H1 (cell line): ENCODE measurements around the gene BMF. TPM values are rescaled to one million over a fixed set of nuclear protein-coding genes. Genes with fewer than 3 reads are reported as not detected.

ENCODE experiments used
- CTCF ChIA-PET: fragments of 300-600 bp; sonication (Branson Sonifier 250); formaldehyde crosslinking; loops from one replicate; lab custom pipeline; 2021; ENCODE audit not compliant: partially characterized antibody; lab: Charles Lee
- POLR2A ChIA-PET: fragments of 300-600 bp; sonication (Branson Sonifier 250); formaldehyde crosslinking; loops from one replicate; lab custom pipeline; 2021; ENCODE audit warnings: inconsistent platforms; ENCODE audit not compliant: partially characterized antibody; lab: Charles Lee
- DNase-seq, 2 experiments: peaks; one replicate each; pipeline versions ENCODE4 v3.0.0 to v3.0.0-alpha.2; 2010 to 2022; ENCODE audit warnings: low spot score in 2 of 2, low read depth in 1 of 2, mixed read lengths in 1 of 2
- FAIRE-seq: peaks from 2 replicates; lab custom pipeline; 2011; peaks lifted over from hg19 to GRCh38; lab: Jason Lieb, UNC
- H2AFZ ChIP-seq: 2 replicates; pipeline ENCODE4 v1.8.1; 2012; ENCODE audit warnings: low read length, inconsistent platforms
- H2AK5ac ChIP-seq: 2 replicates; pipeline ENCODE4 v1.6.1; 2013; ENCODE audit warnings: low read depth, low read length
- H2BK120ac ChIP-seq: replicated peaks from 2 replicates; pipeline ENCODE3; 2013; ENCODE audit warnings: low read depth, low read length, inconsistent platforms
- H2BK12ac ChIP-seq: 2 replicates; pipeline ENCODE4 v1.6.1; 2013; ENCODE audit warnings: low read depth, low read length
- H2BK15ac ChIP-seq: 2 replicates; pipeline ENCODE4 v1.6.1; 2013; ENCODE audit warnings: low read length
- H2BK20ac ChIP-seq: 2 replicates; pipeline ENCODE4 v1.6.1; 2013; ENCODE audit warnings: low read length
- H2BK5ac ChIP-seq: 2 replicates; pipeline ENCODE4 v1.6.1; 2013; ENCODE audit warnings: low read depth, low read length
- H3K14ac ChIP-seq: 2 replicates; pipeline ENCODE4 v1.6.1; 2013; ENCODE audit warnings: inconsistent platforms; ENCODE audit not compliant: insufficient read length
- H3K18ac ChIP-seq: 2 replicates; pipeline ENCODE4 v1.6.1; 2013; ENCODE audit warnings: low read length; ENCODE audit errors: extremely low read depth
- H3K23ac ChIP-seq: 2 replicates; pipeline ENCODE4 v1.6.1; 2013; ENCODE audit warnings: inconsistent platforms; ENCODE audit not compliant: insufficient read length
- H3K23me2 ChIP-seq: 2 replicates; pipeline ENCODE4 v1.6.1; 2013; ENCODE audit warnings: low read depth, low read length
- H3K27ac ChIP-seq: 2 replicates; pipeline ENCODE4 v1.6.1; 2011; ENCODE audit warnings: low read depth, low read length, inconsistent platforms
- H3K27me3 ChIP-seq, 4 experiments: replicated peaks in 1 of 4; 1 replicate in 1 of 4; 2 replicates in 3 of 4; pipeline versions ENCODE4 v1.6.1 to v1.8.1; 2011 to 2013; ENCODE audit warnings: low read length in 3 of 4, mild to moderate bottlenecking in 3 of 4, inconsistent platforms in 2 of 4, mixed read lengths in 2 of 4, moderate library complexity in 1 of 4; ENCODE audit not compliant: control insufficient read depth in 3 of 4, insufficient read depth in 3 of 4; ENCODE audit errors: extremely low read depth in 1 of 4
- H3K36me3 ChIP-seq, 4 experiments: 2 replicates each; pipeline versions ENCODE4 v1.6.1 to v1.8.1; 2011 to 2013; ENCODE audit warnings: mild to moderate bottlenecking in 4 of 4, low read length in 3 of 4, moderate library complexity in 2 of 4, control low read depth in 1 of 4, inconsistent platforms in 1 of 4; ENCODE audit not compliant: insufficient read depth in 4 of 4, control insufficient read depth in 2 of 4
- H3K4ac ChIP-seq: replicated peaks from 2 replicates; pipeline ENCODE3; 2013; ENCODE audit warnings: low read length, low read depth, mixed read lengths, inconsistent platforms; ENCODE audit not compliant: insufficient read length
- H3K4me1 ChIP-seq, 4 experiments: replicated peaks in 1 of 4; 1 replicate in 1 of 4; 2 replicates in 3 of 4; pipeline versions ENCODE4 v1.6.1 to v1.8.1; 2011 to 2013; ENCODE audit warnings: low read length in 3 of 4, inconsistent platforms in 2 of 4, mixed read lengths in 1 of 4; ENCODE audit not compliant: insufficient read depth in 4 of 4, control insufficient read depth in 3 of 4
- H3K4me2 ChIP-seq, 2 experiments: 2 replicates each; pipeline versions ENCODE4 v1.6.1 to v1.8.1; 2011 to 2013; ENCODE audit warnings: low read depth in 2 of 2, low read length in 2 of 2, control low read depth in 1 of 2, inconsistent platforms in 1 of 2, mild to moderate bottlenecking in 1 of 2; ENCODE audit not compliant: insufficient read depth in 1 of 2
- H3K4me3 ChIP-seq, 4 experiments: fragments of 200-600, 300-600 bp in 1 of 4; sonication (generic), shearing (Covaris generic), sonication (Bioruptor Twin) in 1 of 4; 2 replicates each; pipeline versions ENCODE4 v1.5.1 to v1.8.1; 2011 to 2016; ENCODE audit warnings: low read length in 4 of 4, low read depth in 3 of 4, control low read depth in 2 of 4, inconsistent platforms in 2 of 4, mild to moderate bottlenecking in 2 of 4, mixed read lengths in 1 of 4, moderate library complexity in 1 of 4; ENCODE audit not compliant: insufficient read depth in 2 of 4; ENCODE audit errors: extremely low read depth in 1 of 4
- H3K56ac ChIP-seq: replicated peaks from 2 replicates; pipeline ENCODE3; 2013; ENCODE audit warnings: low read depth, mild to moderate bottlenecking, mixed read lengths, low read length, inconsistent platforms; ENCODE audit not compliant: insufficient read length
- H3K79me1 ChIP-seq: 2 replicates; pipeline ENCODE4 v1.6.1; 2013; ENCODE audit warnings: low read depth, low read length, control low read depth
- H3K79me2 ChIP-seq, 2 experiments: 2 replicates each; pipeline versions ENCODE4 v1.6.1 to v1.8.1; 2012 to 2013; ENCODE audit warnings: low read length in 2 of 2, mild to moderate bottlenecking in 2 of 2, inconsistent platforms in 1 of 2; ENCODE audit not compliant: insufficient read depth in 2 of 2, control insufficient read depth in 1 of 2
- H3K9ac ChIP-seq, 4 experiments: replicated peaks in 1 of 4; 1 replicate in 1 of 4; 2 replicates in 3 of 4; pipeline versions ENCODE4 v1.6.1 to v1.8.1; 2011 to 2013; ENCODE audit warnings: low read depth in 3 of 4, low read length in 3 of 4, control low read depth in 2 of 4, mild to moderate bottlenecking in 2 of 4, moderate library complexity in 2 of 4, inconsistent platforms in 1 of 4; ENCODE audit errors: extremely low read depth in 1 of 4
- H3K9me3 ChIP-seq, 2 experiments: 2 replicates each; pipeline versions ENCODE4 v1.6.1 to v1.8.1; 2012 to 2013; ENCODE audit warnings: mild to moderate bottlenecking in 2 of 2, moderate library complexity in 2 of 2, control low read depth in 1 of 2, inconsistent platforms in 1 of 2, low read depth in 1 of 2, low read length in 1 of 2, mixed read lengths in 1 of 2; ENCODE audit not compliant: insufficient read depth in 2 of 2
- H4K20me1 ChIP-seq, 2 experiments: replicated peaks in 1 of 2; 2 replicates each; pipeline versions ENCODE3 to v1.8.1; 2011 to 2013; ENCODE audit warnings: inconsistent platforms in 2 of 2, low read length in 2 of 2, mild to moderate bottlenecking in 1 of 2; ENCODE audit not compliant: insufficient read depth in 2 of 2, control insufficient read depth in 1 of 2
- H4K5ac ChIP-seq: 2 replicates; pipeline ENCODE4 v1.6.1; 2013; ENCODE audit warnings: low read length, low read depth, mixed read lengths, inconsistent platforms; ENCODE audit not compliant: insufficient read length
- H4K8ac ChIP-seq: 2 replicates; pipeline ENCODE4 v1.8.0; 2013; ENCODE audit warnings: mild to moderate bottlenecking, moderate library complexity, low read length, inconsistent platforms; ENCODE audit not compliant: insufficient read depth; ENCODE audit errors: extremely low read depth
- H4K91ac ChIP-seq: replicated peaks from 2 replicates; pipeline ENCODE3; 2013; ENCODE audit warnings: low read length, mixed read lengths, inconsistent platforms; ENCODE audit not compliant: insufficient read length
- CBX5 ChIP-seq: fragments of 300-800, 300-1000 bp; sonication (generic); IDR thresholded peaks from 2 replicates; pipeline ENCODE4 v1.7.1; 2016; ENCODE audit warnings: antibody characterized with exemption, low read length, low read depth
- E2F6 ChIP-seq: IDR thresholded peaks from 2 replicates; pipeline ENCODE4 v1.6.1; 2012; ENCODE audit warnings: inconsistent platforms
- GABPA ChIP-seq: IDR thresholded peaks from 2 replicates; pipeline ENCODE4 v1.6.1; 2011; ENCODE audit warnings: mild to moderate bottlenecking, low read length, moderate library complexity, borderline replicate concordance; ENCODE audit not compliant: insufficient read depth
- JUND ChIP-seq: IDR thresholded peaks from 2 replicates; pipeline ENCODE4 v1.6.1; 2011; ENCODE audit warnings: mild to moderate bottlenecking, improper control_type of control experiment, low read length
- NANOG ChIP-seq: IDR thresholded peaks from 2 replicates; pipeline ENCODE4 v1.6.1; 2011; ENCODE audit warnings: low read length, low read depth, mild to moderate bottlenecking, inconsistent platforms; ENCODE audit not compliant: insufficient read depth, poor library complexity, severe bottlenecking
- RAD21 ChIP-seq, 2 experiments: IDR thresholded peaks in 1 of 2; conservative IDR thresholded peaks in 1 of 2; 2 replicates each; pipeline ENCODE4 v1.6.1; 2011; ENCODE audit warnings: low read depth in 2 of 2, low read length in 2 of 2, improper control_type of control experiment in 1 of 2, inconsistent platforms in 1 of 2, mild to moderate bottlenecking in 1 of 2, moderate library complexity in 1 of 2
- SP1 ChIP-seq: IDR thresholded peaks from 2 replicates; pipeline ENCODE4 v1.6.1; 2011; ENCODE audit warnings: low read depth, low read length
- TBP ChIP-seq: IDR thresholded peaks from 2 replicates; pipeline ENCODE4 v1.6.1; 2011; ENCODE audit warnings: low read depth, low read length, improper control_type of control experiment
- ZNF274 ChIP-seq: IDR thresholded peaks from 2 replicates; pipeline ENCODE4 v1.7.0; 2012; ENCODE audit warnings: low read length, borderline replicate concordance; ENCODE audit errors: extremely low read depth
- WGBS, 2 experiments: shearing (Covaris generic) in 1 of 2; methylation state at CpG; one replicate each; pipeline versions ENCODE4 v1.1.6 to v1.1.7; 2013 to 2015; ENCODE audit warnings: low lambda C conversion rate in 2 of 2, mixed read lengths in 2 of 2, inconsistent platforms in 1 of 2, low coverage in 1 of 2, missing lambda C conversion rate in 1 of 2; ENCODE audit not compliant: insufficient replicate concordance in 2 of 2, insufficient coverage in 1 of 2, insufficient read length in 1 of 2; ENCODE audit errors: extremely low coverage in 1 of 2, missing lambda C conversion rate in 1 of 2; 5-methylcytosine and 5-hydroxymethylcytosine counted together
- polyA plus RNA-seq, 7 experiments: library from polyadenylated mRNA; depleted of rRNA in 3 of 7; stranded (reverse) in 5 of 7; unstranded in 2 of 7; fragments of >200 nt in 5 of 7; fragments of 200-250 nt in 2 of 7; gene quantifications; 1 replicate in 5 of 7; 2 replicates in 1 of 7; 4 replicates in 1 of 7; pipeline versions ENCODE4 v1.2.1 to v1.2.3, GENCODE V29; 2011 to 2013; ENCODE audit warnings: missing spikeins in 2 of 7, mixed read lengths in 2 of 7
- total RNA-seq: library from RNA; stranded (reverse); fragmentation: NEBNext Ultra II Directional; extraction: Animal tissue kit (Norgen Biotek cat#: 25700); gene quantifications from 2 replicates; pipeline ENCODE4 v1.2.1, GENCODE V29; 2021

BMF gene
- total and polyA plus RNA-seq, 2 of the 8 experiments (the other 6 are each of a cell fraction or from before 2014, with no cell fraction given), result 21.2 to 24.2 TPM

- peak overlapping the region; percentile 21; the same call in 1 of the 2 replicates for H2BK5ac ChIP-seq
- H3K4ac ChIP-seq, result no peak overlapping the region
- H3K23me2 ChIP-seq, result peaks cover 9% of the 10 kb centered on the region; the same call in 1 of the 2 replicates
- H3K4me2 ChIP-seq, result no peak overlapping the region; a peak in 1 of 4 replicates
- H3K27ac ChIP-seq, result no peak overlapping the region
- no peaks in the 10 kb centered on the region for H3K9me3 ChIP-seq
- no peaks in the 10 kb centered on the region for H3K27me3 ChIP-seq
- peaks cover 0 to 2% of the 10 kb centered on the region in 2 experiments for H4K20me1 ChIP-seq
- H3K18ac ChIP-seq, result peak overlapping the region; percentile 44; the same call in 1 of the 2 replicates
- H4K8ac ChIP-seq, result no peak overlapping the region
- peak overlapping the region; percentile 32; the same call in 1 of the 2 replicates for H2AK5ac ChIP-seq
- H2BK12ac ChIP-seq, result peak overlapping the region; percentile 11
- H3K9ac ChIP-seq, result peak overlapping the region in 2 of 4 experiments; percentile 8 to 32; a peak in 3 of 7 replicates
- no peak overlapping the region for H3K23ac ChIP-seq
- no peak overlapping the region for H3K56ac ChIP-seq
- H3K79me2 ChIP-seq, result no peaks in the 10 kb centered on the region
- no peak overlapping the region for H2BK120ac ChIP-seq
- H3K36me3 ChIP-seq, result peaks cover 0 to 9% (median 2%) of the 10 kb centered on the region in 4 experiments; a peak in 3 of 8 replicates
- CTCF ChIA-PET, result interaction anchor here (0.7 to 23.9 kb wide), 26 partner anchors 10 to 596 kb away, joined by 3 to 406 read pairs (median 6); partner anchors contain the start of genes BUB1B, CCDC9B, PLCB2 and SRP14
- H4K91ac ChIP-seq, result no peak overlapping the region
- H3K14ac ChIP-seq, result no peak overlapping the region
- H2BK20ac ChIP-seq, result peak overlapping the region; percentile 82; the same call in 1 of the 2 replicates
- DNase-seq, result peak in 1 of 2 experiments; percentile 98
- WGBS, 2 experiments, result 12% methylated on average over 16 of the region's 16 CpGs; no CpG with 5 or more reads in 1 of the 2 experiments
- 0 out of 8 replicates have a peak overlapping the region, but pooled peaks of 1 of the 4 experiments have one; percentile 1 for H3K4me3 ChIP-seq
- no peaks in the 10 kb centered on the region; the same call in 1 of the 2 replicates for H3K79me1 ChIP-seq
- no peak overlapping the region for H2AFZ ChIP-seq
- FAIRE-seq, result no peak
- H2BK15ac ChIP-seq, result peak overlapping the region; percentile 99; the same call in 1 of the 2 replicates
- H3K4me1 ChIP-seq, result peaks cover 38 to 61% (median 51%) of the 10 kb centered on the region in 4 experiments
- no peak overlapping the region for H4K5ac ChIP-seq
- POLR2A ChIA-PET, result interaction anchor here (1.0 to 10.0 kb wide), 12 partner anchors 9 to 71 kb away, joined by 3 to 143 read pairs (median 6); partner anchors contain the start of gene BUB1B
- TF ChIP-seq JUND (no peak), ZNF274 (no peak), NANOG (peak; percentile 40), E2F6 (peak; percentile 95), GABPA (peak; percentile 52; the same call in 1 of the 2 replicates), RAD21 (IDR thresholded peaks at IDR 0.05 in 1 of 2, conservative IDR thresholded peaks at IDR 0.05 in 1 of 2; ENCODE audit: low read depth in 2 of 2, low read length in 2 of 2) (peak; percentile 80 to 85), CBX5 (no peak), TBP (peak; percentile 42; the same call in 1 of the 2 replicates), SP1 (0 out of 2 replicates have a peak, but pooled peaks have one; percentile 47)
These were observed 3.7 kb downstream of the BMF start for GRCh38 chr15:40104865-40105516.
